Gastrocnemius medialis (tissue), 4 donors: Measurements from ENCODE around the gene TUBB2B.

Source experiments
- CTCF ChIP-seq, 5 experiments: fragments of 450-650 bp in 3 of 5; fragments of 200-600 bp in 2 of 5; sonication (generic) in 2 of 5; IDR thresholded peaks in 4 of 5; conservative IDR thresholded peaks in 1 of 5; 1 replicate in 4 of 5; 2 replicates in 1 of 5; pipeline ENCODE4 v1.5.1; 2016 to 2019; ENCODE audit warnings: antibody characterized with exemption in 5 of 5, mild to moderate bottlenecking in 3 of 5, moderate library complexity in 3 of 5
- POLR2A ChIP-seq, 2 donors: fragments of 450-650 bp; IDR thresholded peaks; one replicate each; pipeline ENCODE4 v1.6.1; 2017; ENCODE audit warnings: antibody characterized with exemption in 2 of 2, mild to moderate bottlenecking in 2 of 2, moderate library complexity in 2 of 2

- TF ChIP-seq POLR2A (IDR thresholded peaks at IDR 0.05), result no peak
- TF ChIP-seq CTCF (IDR thresholded peaks at IDR 0.05 in 4 of 5, conservative IDR thresholded peaks at IDR 0.05 in 1 of 5), result no peak
Measured at GRCh38 chr6:3226042-3226441, 1.4 kb downstream of the TUBB2B start.
